Stimulated activated CD4-positive, alpha-beta T cell treated with anti-CD3 and anti-CD28 coated beads, Interleukin-4, amount 100 ng/mL, for 24 hours (primary cell): ENCODE results near the gene PCDH1.

ENCODE experiments used
- DNase-seq: peaks from one replicate; pipeline ENCODE4 v3.0.0-alpha.2; 2020

Gene PCDH1

DNA sequence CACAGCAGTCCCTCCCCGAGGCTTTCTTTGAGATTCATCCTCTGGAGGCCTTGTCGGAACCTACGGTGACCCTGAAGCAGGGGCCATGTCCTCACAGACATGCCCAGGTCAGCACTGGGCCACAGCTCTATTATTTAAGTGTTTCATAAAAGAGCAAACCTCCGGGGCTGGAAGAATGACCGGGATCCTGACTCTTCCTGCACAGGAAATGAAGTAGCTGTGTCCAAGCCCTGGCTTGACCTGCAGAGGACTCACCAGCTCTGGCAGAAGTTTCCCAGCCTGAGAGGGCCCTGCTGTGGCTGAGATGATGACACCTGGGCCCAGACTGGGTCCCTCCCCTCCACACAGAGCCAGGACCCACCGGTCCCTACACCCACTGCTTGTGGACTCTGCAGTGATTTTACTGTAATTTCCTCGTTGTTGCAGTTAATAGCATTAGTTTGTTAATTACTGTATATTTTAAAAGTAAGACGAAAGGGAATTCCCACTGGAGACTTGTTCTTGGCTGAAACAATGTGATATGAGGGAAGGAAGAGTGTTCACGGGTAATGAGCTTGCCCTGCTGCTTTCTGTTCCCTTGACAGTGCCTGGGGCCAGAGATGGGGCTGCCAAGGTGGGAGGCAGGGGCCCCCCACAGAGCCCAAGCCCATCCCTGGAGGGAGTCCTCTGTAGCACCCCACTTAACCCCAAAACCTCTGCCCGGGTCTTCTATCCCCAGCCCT lies 72.2 kb downstream of the PCDH1 start:
- DNase-seq: no peak

DNA sequence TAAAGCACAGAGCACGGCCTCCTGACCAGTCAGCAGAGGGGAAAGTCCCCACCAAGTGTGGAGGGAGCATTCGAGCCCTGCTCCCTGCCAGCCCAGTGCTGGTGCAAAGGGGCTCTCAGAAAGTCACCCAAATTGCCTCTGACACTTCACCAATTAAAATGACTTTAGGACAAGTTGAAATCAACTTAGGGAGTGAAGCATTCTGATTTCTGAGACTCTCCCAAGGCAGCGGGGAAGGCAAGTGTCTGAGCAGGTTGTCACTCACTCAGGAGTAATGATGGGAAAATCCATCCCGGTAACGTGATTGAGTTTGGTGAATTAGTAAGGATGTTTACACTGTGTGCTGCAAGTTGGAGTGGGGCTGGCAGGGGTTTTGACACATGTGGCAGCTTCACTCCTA lies 73.7 kb downstream of the PCDH1 start:
- DNase-seq: no peak
